HepG2 (cell line): Measurements from ENCODE around the gene NFKBIZ. TPM values are rescaled to one million over a fixed set of nuclear protein-coding genes. Genes with fewer than 3 reads are reported as not detected.

Source experiments
- ATAC-seq: fragments of 200-7000 bp; cut with Tn5 transposase; 3 replicates; pipeline ENCODE4 v1.9.1; 2020; ENCODE audit warnings: mild to moderate bottlenecking, moderate library complexity
- BruUV-seq: library from RNA; stranded (reverse); fragments of 400-500 nt; replicated peaks from 2 replicates; lab custom pipeline; 2021; lab: Mats Ljungman, UMichigan
- CTCF ChIA-PET: fragments of 300-600 bp; formaldehyde crosslinking; extraction: SDS; loops from one replicate; lab custom pipeline; 2021; ENCODE audit warnings: low total read pairs, inconsistent platforms, low intra/inter-chr PET ratio; lab: Yijun Ruan, JAX
- POLR2A ChIA-PET: fragments of 350-600 bp; sonication (Branson Sonifier 250); formaldehyde crosslinking; loops from one replicate; lab custom pipeline; 2020; ENCODE audit warnings: antibody characterized with exemption, inconsistent platforms; lab: Yijun Ruan, JAX
- DNase-seq: peaks from one replicate; pipeline ENCODE4 v3.0.0-alpha.2; 2015; ENCODE audit warnings: low spot score
- FAIRE-seq: peaks from 3 replicates; lab custom pipeline; 2011; peaks lifted over from hg19 to GRCh38; lab: Jason Lieb, UNC
- H2AFZ ChIP-seq: one replicate; pipeline ENCODE4 v1.6.1; 2011; ENCODE audit warnings: low read length, inconsistent platforms
- H3K27ac ChIP-seq: fragments of 300-600 bp; 3 replicates; pipeline ENCODE4 v1.8.0; 2011; ENCODE audit warnings: mixed run types, mild to moderate bottlenecking, mixed read lengths, low read length, inconsistent platforms; ENCODE audit not compliant: insufficient read depth; ENCODE audit errors: extremely low read length
- H3K27me3 ChIP-seq, 2 experiments: fragments of 200-600 bp in 1 of 2; 2 replicates in 1 of 2; 3 replicates in 1 of 2; pipeline versions ENCODE4 v1.6.0 to v1.8.0; 2011; ENCODE audit warnings: low read length in 2 of 2, mild to moderate bottlenecking in 2 of 2, moderate library complexity in 2 of 2, inconsistent platforms in 1 of 2; ENCODE audit not compliant: insufficient read depth in 2 of 2, control insufficient read depth in 1 of 2
- H3K36me3 ChIP-seq, 2 experiments: fragments of 200-600 bp in 1 of 2; replicated peaks in 1 of 2; 2 replicates in 1 of 2; 3 replicates in 1 of 2; pipeline versions ENCODE4 v1.5.1 to v1.8.0; 2011; ENCODE audit warnings: low read length in 2 of 2, inconsistent platforms in 1 of 2; ENCODE audit not compliant: insufficient read depth in 2 of 2, control insufficient read depth in 1 of 2
- H3K4me1 ChIP-seq: 2 replicates; pipeline ENCODE4 v1.5.1; 2012; ENCODE audit warnings: low read length, inconsistent platforms; ENCODE audit not compliant: insufficient read depth
- H3K4me2 ChIP-seq: 2 replicates; pipeline ENCODE4 v1.6.0; 2011; ENCODE audit warnings: low read depth, low read length, inconsistent platforms
- H3K4me3 ChIP-seq, 3 experiments: fragments of 200-600 bp in 1 of 3; sonication (generic), shearing (Covaris generic) in 1 of 3; replicated peaks in 1 of 3; 2 replicates each; pipeline ENCODE4 v1.5.1; 2011 to 2016; ENCODE audit warnings: low read length in 3 of 3, inconsistent platforms in 2 of 3, low read depth in 2 of 3, mild to moderate bottlenecking in 2 of 3, control low read depth in 1 of 3, mixed read lengths in 1 of 3; ENCODE audit not compliant: insufficient read depth in 1 of 3
- H3K79me2 ChIP-seq: one replicate; pipeline ENCODE4 v1.6.1; 2011; ENCODE audit warnings: low read length, inconsistent platforms; ENCODE audit not compliant: insufficient read depth
- H3K9ac ChIP-seq: 2 replicates; pipeline ENCODE4 v1.6.0; 2011; ENCODE audit warnings: mild to moderate bottlenecking, low read depth, low read length, inconsistent platforms; ENCODE audit not compliant: insufficient read depth
- H3K9me3 ChIP-seq: 2 replicates; pipeline ENCODE4 v1.5.1; 2012; ENCODE audit warnings: mild to moderate bottlenecking, low read length
- H4K20me1 ChIP-seq: 2 replicates; pipeline ENCODE4 v1.6.0; 2011; ENCODE audit warnings: inconsistent platforms, mild to moderate bottlenecking, low read length, moderate library complexity; ENCODE audit not compliant: insufficient read depth
- ATAD3A ChIP-seq: sonication (generic); formaldehyde crosslinking; IDR thresholded peaks from 2 replicates; pipeline ENCODE4 v1.4.0; 2020; ENCODE audit warnings: missing genetic modification reagents
- CREM ChIP-seq, 2 experiments: sonication (generic) in 1 of 2; formaldehyde crosslinking in 1 of 2; IDR thresholded peaks; 2 replicates each; pipeline versions ENCODE4 v1.4.0 to v1.6.1; 2016 to 2020; ENCODE audit warnings: antibody characterized with exemption in 1 of 2, mild to moderate bottlenecking in 1 of 2, missing genetic modification reagents in 1 of 2
- ELF3 ChIP-seq: IDR thresholded peaks from 2 replicates; pipeline ENCODE4 v1.6.1; 2016; ENCODE audit warnings: missing genetic modification reagents, missing compliant biosample characterization
- FOXP4 ChIP-seq: sonication (generic); formaldehyde crosslinking; IDR thresholded peaks from 2 replicates; pipeline ENCODE4 v1.4.0; 2020; ENCODE audit warnings: missing genetic modification reagents
- KDM1A ChIP-seq: IDR thresholded peaks from 2 replicates; pipeline ENCODE4 v1.6.1; 2016; ENCODE audit warnings: missing compliant biosample characterization
- NR2F1 ChIP-seq, 2 experiments: fragments of 450-650 bp in 1 of 2; formaldehyde crosslinking in 1 of 2; IDR thresholded peaks; 2 replicates each; pipeline versions ENCODE4 v1.5.0 to v1.6.1; 2016 to 2020; ENCODE audit warnings: mild to moderate bottlenecking in 1 of 2, missing compliant biosample characterization in 1 of 2, missing genetic modification reagents in 1 of 2, moderate library complexity in 1 of 2
- SIN3B ChIP-seq: fragments of 150-350 bp; IDR thresholded peaks from 2 replicates; pipeline ENCODE4 v1.6.1; 2014; ENCODE audit warnings: low read length
- SOX13 ChIP-seq, 3 experiments: fragments of 450-650 bp in 1 of 3; sonication (generic) in 1 of 3; formaldehyde crosslinking in 1 of 3; IDR thresholded peaks in 2 of 3; conservative IDR thresholded peaks in 1 of 3; 2 replicates each; pipeline versions ENCODE4 v1.5.0 to v1.6.1; 2016 to 2020; ENCODE audit warnings: antibody characterized with exemption in 1 of 3, mild to moderate bottlenecking in 1 of 3, missing compliant biosample characterization in 1 of 3, missing genetic modification reagents in 1 of 3, moderate library complexity in 1 of 3
- SSRP1 ChIP-seq: IDR thresholded peaks from 2 replicates; pipeline ENCODE4 v1.6.1; 2016; ENCODE audit warnings: control low read depth
- ZEB1 ChIP-seq: IDR thresholded peaks from 2 replicates; pipeline ENCODE4 v1.6.1; 2012; ENCODE audit warnings: mild to moderate bottlenecking, low read depth, inconsistent platforms; ENCODE audit not compliant: insufficient replicate concordance
- ZNF343 ChIP-seq: sonication (generic); formaldehyde crosslinking; IDR thresholded peaks from 2 replicates; pipeline ENCODE4 v1.4.0; 2020; ENCODE audit warnings: mild to moderate bottlenecking, missing genetic modification reagents
- ZNF674 ChIP-seq: sonication (generic); formaldehyde crosslinking; IDR thresholded peaks from 2 replicates; pipeline ENCODE4 v1.5.0; 2020; ENCODE audit warnings: low read depth, mild to moderate bottlenecking, missing genetic modification reagents
- ZNF790 ChIP-seq: sonication (generic); formaldehyde crosslinking; IDR thresholded peaks from 2 replicates; pipeline ENCODE4 v1.8.0; 2022; ENCODE audit warnings: missing genetic modification reagents, mild to moderate bottlenecking, borderline replicate concordance
- ZUFSP ChIP-seq: sonication (generic); formaldehyde crosslinking; IDR thresholded peaks from 2 replicates; pipeline ENCODE4 v1.9.0; 2021; ENCODE audit warnings: missing genetic modification reagents, mild to moderate bottlenecking, borderline replicate concordance
- WGBS: methylation state at CpG from one replicate; pipeline ENCODE4 v1.1.6; 2017; ENCODE audit warnings: low lambda C conversion rate; 5-methylcytosine and 5-hydroxymethylcytosine counted together
- in situ Hi-C: cut with HindIII; loops from 2 replicates; pipeline ENCODE4 v1.10.0; 2017; ENCODE audit warnings: low pct_unique_long_range_greater_than_20kb; ENCODE audit not compliant: extremely low pct_ligation_motif_present
- intact Hi-C: fragments of 100-400 bp; cut with micrococcal nuclease; formaldehyde crosslinking; loops from one replicate; pipeline ENCODE4 v1.10.0; 2022; ENCODE audit not compliant: unreplicated experiment
- polyA plus RNA-seq, 8 experiments: library from polyadenylated mRNA; depleted of rRNA in 3 of 8; stranded (reverse) in 7 of 8; unstranded in 1 of 8; fragments of >200 nt; fragmentation: Illumina TruSeq in 4 of 8; extraction: Trizol in 4 of 8; gene quantifications; 2 replicates each; pipeline versions ENCODE4 v1.2.1 to v1.2.3, GENCODE V29; 2011 to 2016; ENCODE audit warnings: low read depth in 4 of 8, missing spikeins in 1 of 8, mixed read lengths in 1 of 8; ENCODE audit not compliant: insufficient read depth in 1 of 8
- total RNA-seq, 5 experiments: library from RNA; depleted of rRNA; stranded (reverse); fragments of >200 nt; fragmentation: Illumina TruSeq; extraction: Trizol; gene quantifications; 2 replicates each; pipeline ENCODE4 v1.2.3, GENCODE V29; 2016; ENCODE audit warnings: low read depth in 1 of 5
- TF ChIP-seq, protein P1 (sequence below): sonication (generic); formaldehyde crosslinking; IDR thresholded peaks from 2 replicates; pipeline ENCODE4 v1.5.1; 2020; ENCODE audit warnings: missing genetic modification reagents, mild to moderate bottlenecking, borderline replicate concordance

The NFKBIZ gene
- total and polyA plus RNA-seq, 2 of the 13 experiments (the other 11 are each of a cell fraction or from before 2014, with no cell fraction given), result 25.9 to 60.6 TPM

DNA sequence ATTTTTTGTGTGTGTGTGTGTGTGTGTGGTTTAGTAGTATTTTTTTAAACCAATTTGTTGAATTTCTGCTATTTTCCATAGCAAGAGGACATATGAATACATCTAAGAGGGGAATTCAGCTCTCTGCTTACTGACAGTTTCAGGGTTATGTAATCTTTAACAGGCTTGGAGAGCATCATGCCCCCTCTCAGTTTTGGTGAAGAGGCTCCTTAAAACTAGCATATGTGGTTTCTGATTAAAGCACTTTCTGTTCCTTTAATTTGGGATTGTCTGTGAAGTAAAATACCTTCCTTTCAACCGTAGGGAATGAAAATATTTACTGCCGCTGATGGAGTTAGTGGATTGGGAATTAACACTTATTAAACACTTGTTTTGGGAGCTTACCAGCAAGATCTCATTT lies 19.4 kb upstream of the NFKBIZ start (continued):
- TF ChIP-seq ZEB1 (no peak), CREM (IDR thresholded peaks at IDR 0.05) (no peak), CREM (CRISPR knock-in tag; IDR thresholded peaks at IDR 0.05) (no peak)
- TF ChIP-seq, all 625 proteins: peak for 0

GRCh38 chr3:101833446-101833974 lies 15.8 kb upstream of the NFKBIZ start:
- no TSS peak for BruUV-seq
- Histone ChIP-seq H3K27ac (no peak overlapping the region), H2AFZ (no peak overlapping the region), H3K9ac (no peak overlapping the region), H3K4me1 (peaks cover 19% of the 10 kb centered on the region), H3K4me3 (no peak overlapping the region), H3K79me2 (no peaks in the 10 kb centered on the region), H3K27me3 (no peaks in the 10 kb centered on the region), H3K36me3 (no peaks in the 10 kb centered on the region), H3K4me2 (no peak overlapping the region), H4K20me1 (no peaks in the 10 kb centered on the region), H3K9me3 (no peaks in the 10 kb centered on the region)
- no peak for DNase-seq
- ChIA-PET CTCF (no interaction called here), POLR2A (no interaction called here)
- FAIRE-seq, result no peak
- in situ Hi-C loops (no loop called here), intact Hi-C loops (no loop called here)
- ATAC-seq, result no peak
- 89% methylated on average over 2 of the region's 2 CpGs for WGBS
- TF ChIP-seq SIN3B, result no peak
- no peak for TF ChIP-seq FOXP4 (CRISPR knock-in tag)
- TF ChIP-seq ZUFSP (CRISPR knock-in tag), result no peak
- no peak for TF ChIP-seq ELF3 (CRISPR knock-in tag)
- TF ChIP-seq KDM1A (CRISPR knock-in tag), result no peak
- TF ChIP-seq, protein P1, sequence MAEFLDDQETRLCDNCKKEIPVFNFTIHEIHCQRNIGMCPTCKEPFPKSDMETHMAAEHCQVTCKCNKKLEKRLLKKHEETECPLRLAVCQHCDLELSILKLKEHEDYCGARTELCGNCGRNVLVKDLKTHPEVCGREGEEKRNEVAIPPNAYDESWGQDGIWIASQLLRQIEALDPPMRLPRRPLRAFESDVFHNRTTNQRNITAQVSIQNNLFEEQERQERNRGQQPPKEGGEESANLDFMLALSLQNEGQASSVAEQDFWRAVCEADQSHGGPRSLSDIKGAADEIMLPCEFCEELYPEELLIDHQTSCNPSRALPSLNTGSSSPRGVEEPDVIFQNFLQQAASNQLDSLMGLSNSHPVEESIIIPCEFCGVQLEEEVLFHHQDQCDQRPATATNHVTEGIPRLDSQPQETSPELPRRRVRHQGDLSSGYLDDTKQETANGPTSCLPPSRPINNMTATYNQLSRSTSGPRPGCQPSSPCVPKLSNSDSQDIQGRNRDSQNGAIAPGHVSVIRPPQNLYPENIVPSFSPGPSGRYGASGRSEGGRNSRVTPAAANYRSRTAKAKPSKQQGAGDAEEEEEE (CRISPR knock-in tag), result no peak
- TF ChIP-seq ZNF343 (CRISPR knock-in tag), result no peak
- no peak for TF ChIP-seq ATAD3A
- no peak for TF ChIP-seq NR2F1 (CRISPR knock-in tag; IDR thresholded peaks at IDR 0.05)
- TF ChIP-seq ZNF674, result no peak
- TF ChIP-seq SSRP1 (CRISPR knock-in tag), result no peak
- TF ChIP-seq ZNF790, result no peak
- TF ChIP-seq SOX13 (IDR thresholded peaks at IDR 0.05), result no peak
- TF ChIP-seq SOX13 (CRISPR knock-in tag; conservative IDR thresholded peaks at IDR 0.05 in 1 of 2, IDR thresholded peaks at IDR 0.05 in 1 of 2), result no peak
